ENCODE results near the gene NKD2.

DNA sequence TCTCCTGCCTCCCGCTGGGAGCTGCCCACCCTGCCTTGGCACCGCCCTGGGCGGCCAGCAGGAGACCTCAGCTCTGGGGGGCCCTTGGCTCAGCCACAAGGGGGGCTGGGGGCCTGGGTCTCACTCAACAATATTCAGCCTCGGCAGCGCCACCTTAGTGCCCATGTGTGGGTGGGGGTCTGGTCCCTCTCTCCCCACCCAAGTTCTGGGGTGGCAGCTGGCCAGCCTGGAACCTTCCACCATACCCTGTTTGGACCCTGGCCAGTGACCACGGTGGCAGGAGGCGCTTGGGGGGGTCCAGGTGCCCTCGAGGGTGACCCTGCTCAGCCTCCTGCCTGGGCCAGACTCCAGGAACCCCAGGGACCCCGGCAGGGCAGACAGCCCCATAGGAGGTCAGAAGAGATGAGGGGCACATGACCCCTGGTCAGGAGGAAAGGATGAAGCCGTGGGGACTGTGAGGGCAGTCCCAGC, 22.2 kb downstream of the NKD2 start:
- TF ChIP-seq, protein P1, sequence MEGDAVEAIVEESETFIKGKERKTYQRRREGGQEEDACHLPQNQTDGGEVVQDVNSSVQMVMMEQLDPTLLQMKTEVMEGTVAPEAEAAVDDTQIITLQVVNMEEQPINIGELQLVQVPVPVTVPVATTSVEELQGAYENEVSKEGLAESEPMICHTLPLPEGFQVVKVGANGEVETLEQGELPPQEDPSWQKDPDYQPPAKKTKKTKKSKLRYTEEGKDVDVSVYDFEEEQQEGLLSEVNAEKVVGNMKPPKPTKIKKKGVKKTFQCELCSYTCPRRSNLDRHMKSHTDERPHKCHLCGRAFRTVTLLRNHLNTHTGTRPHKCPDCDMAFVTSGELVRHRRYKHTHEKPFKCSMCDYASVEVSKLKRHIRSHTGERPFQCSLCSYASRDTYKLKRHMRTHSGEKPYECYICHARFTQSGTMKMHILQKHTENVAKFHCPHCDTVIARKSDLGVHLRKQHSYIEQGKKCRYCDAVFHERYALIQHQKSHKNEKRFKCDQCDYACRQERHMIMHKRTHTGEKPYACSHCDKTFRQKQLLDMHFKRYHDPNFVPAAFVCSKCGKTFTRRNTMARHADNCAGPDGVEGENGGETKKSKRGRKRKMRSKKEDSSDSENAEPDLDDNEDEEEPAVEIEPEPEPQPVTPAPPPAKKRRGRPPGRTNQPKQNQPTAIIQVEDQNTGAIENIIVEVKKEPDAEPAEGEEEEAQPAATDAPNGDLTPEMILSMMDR (IDR thresholded peaks at IDR 0.05): no peak
- TF ChIP-seq, protein P2, sequence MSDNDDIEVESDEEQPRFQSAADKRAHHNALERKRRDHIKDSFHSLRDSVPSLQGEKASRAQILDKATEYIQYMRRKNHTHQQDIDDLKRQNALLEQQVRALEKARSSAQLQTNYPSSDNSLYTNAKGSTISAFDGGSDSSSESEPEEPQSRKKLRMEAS (CRISPR knock-in tag; IDR thresholded peaks at IDR 0.05): no peak
- TF ChIP-seq ZNF263 (CRISPR knock-in tag; IDR thresholded peaks at IDR 0.05; ENCODE audit: low read depth) (no peak), MXD4 (CRISPR knock-in tag; IDR thresholded peaks at IDR 0.05; ENCODE audit: borderline replicate concordance) (no peak), TP53 (CRISPR knock-in tag; IDR thresholded peaks at IDR 0.05) (no peak), GABPB1 (CRISPR knock-in tag; IDR thresholded peaks at IDR 0.05) (no peak), TCF7 (CRISPR knock-in tag; IDR thresholded peaks at IDR 0.05; ENCODE audit: low read depth) (no peak), NFE2L1 (CRISPR knock-in tag; IDR thresholded peaks at IDR 0.05) (no peak), SP1 (CRISPR knock-in tag; conservative IDR thresholded peaks at IDR 0.05) (no peak)
- TF ChIP-seq, protein P3, sequence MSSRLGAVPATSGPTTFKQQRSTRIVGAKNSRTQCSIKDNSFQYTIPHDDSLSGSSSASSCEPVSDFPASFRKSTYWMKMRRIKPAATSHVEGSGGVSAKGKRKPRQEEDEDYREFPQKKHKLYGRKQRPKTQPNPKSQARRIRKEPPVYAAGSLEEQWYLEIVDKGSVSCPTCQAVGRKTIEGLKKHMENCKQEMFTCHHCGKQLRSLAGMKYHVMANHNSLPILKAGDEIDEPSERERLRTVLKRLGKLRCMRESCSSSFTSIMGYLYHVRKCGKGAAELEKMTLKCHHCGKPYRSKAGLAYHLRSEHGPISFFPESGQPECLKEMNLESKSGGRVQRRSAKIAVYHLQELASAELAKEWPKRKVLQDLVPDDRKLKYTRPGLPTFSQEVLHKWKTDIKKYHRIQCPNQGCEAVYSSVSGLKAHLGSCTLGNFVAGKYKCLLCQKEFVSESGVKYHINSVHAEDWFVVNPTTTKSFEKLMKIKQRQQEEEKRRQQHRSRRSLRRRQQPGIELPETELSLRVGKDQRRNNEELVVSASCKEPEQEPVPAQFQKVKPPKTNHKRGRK (CRISPR knock-in tag; IDR thresholded peaks at IDR 0.05; ENCODE audit: borderline replicate concordance): no peak
- TF ChIP-seq, protein P4, sequence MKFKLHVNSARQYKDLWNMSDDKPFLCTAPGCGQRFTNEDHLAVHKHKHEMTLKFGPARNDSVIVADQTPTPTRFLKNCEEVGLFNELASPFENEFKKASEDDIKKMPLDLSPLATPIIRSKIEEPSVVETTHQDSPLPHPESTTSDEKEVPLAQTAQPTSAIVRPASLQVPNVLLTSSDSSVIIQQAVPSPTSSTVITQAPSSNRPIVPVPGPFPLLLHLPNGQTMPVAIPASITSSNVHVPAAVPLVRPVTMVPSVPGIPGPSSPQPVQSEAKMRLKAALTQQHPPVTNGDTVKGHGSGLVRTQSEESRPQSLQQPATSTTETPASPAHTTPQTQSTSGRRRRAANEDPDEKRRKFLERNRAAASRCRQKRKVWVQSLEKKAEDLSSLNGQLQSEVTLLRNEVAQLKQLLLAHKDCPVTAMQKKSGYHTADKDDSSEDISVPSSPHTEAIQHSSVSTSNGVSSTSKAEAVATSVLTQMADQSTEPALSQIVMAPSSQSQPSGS (CRISPR knock-in tag; IDR thresholded peaks at IDR 0.05; ENCODE audit: borderline replicate concordance, low read depth): no peak

Measured in WTC11 (cell line).